H1 (cell line): ENCODE measurements around the gene FBLN2.

Source experiments
- BRCA1 ChIP-seq: IDR thresholded peaks from 2 replicates; pipeline ENCODE4 v1.6.1; 2012; ENCODE audit warnings: low read depth, low read length, improper control_type of control experiment
- FOSL1 ChIP-seq: IDR thresholded peaks from 2 replicates; pipeline ENCODE4 v1.6.1; 2011; ENCODE audit warnings: mild to moderate bottlenecking, low read depth, low read length, moderate library complexity; ENCODE audit not compliant: insufficient read depth
- POLR2A ChIP-seq, 2 experiments: IDR thresholded peaks; 1 replicate in 1 of 2; 2 replicates in 1 of 2; pipeline ENCODE4 v1.6.1; 2011; ENCODE audit warnings: low read depth in 2 of 2, low read length in 2 of 2, mild to moderate bottlenecking in 2 of 2; ENCODE audit errors: control extremely low read depth in 1 of 2
- POLR2AphosphoS5 ChIP-seq: IDR thresholded peaks from 2 replicates; pipeline ENCODE4 v1.6.1; 2011; ENCODE audit warnings: low read depth, low read length
- TEAD4 ChIP-seq: IDR thresholded peaks from 2 replicates; pipeline ENCODE4 v1.6.1; 2012; ENCODE audit warnings: low read depth, low read length, inconsistent platforms, mixed read lengths
- ZNF274 ChIP-seq: IDR thresholded peaks from 2 replicates; pipeline ENCODE4 v1.7.0; 2012; ENCODE audit warnings: low read length, borderline replicate concordance; ENCODE audit errors: extremely low read depth
- TF ChIP-seq, protein P1 (sequence below): IDR thresholded peaks from 2 replicates; pipeline ENCODE4 v1.6.1; 2011; ENCODE audit warnings: low read length, improper control_type of control experiment
- TF ChIP-seq, protein P2 (sequence below), 3 experiments: IDR thresholded peaks; 1 replicate in 2 of 3; 2 replicates in 1 of 3; pipeline versions ENCODE4 v1.5.1 to v1.6.1; 2011; ENCODE audit warnings: low read length in 3 of 3, mild to moderate bottlenecking in 3 of 3, inconsistent platforms in 2 of 3, low read depth in 1 of 3, moderate library complexity in 1 of 3; ENCODE audit not compliant: insufficient read depth in 1 of 3; ENCODE audit errors: control extremely low read depth in 1 of 3
- TF ChIP-seq, protein P3 (sequence below): IDR thresholded peaks from 2 replicates; pipeline ENCODE4 v1.6.1; 2012; ENCODE audit warnings: inconsistent platforms

DNA sequence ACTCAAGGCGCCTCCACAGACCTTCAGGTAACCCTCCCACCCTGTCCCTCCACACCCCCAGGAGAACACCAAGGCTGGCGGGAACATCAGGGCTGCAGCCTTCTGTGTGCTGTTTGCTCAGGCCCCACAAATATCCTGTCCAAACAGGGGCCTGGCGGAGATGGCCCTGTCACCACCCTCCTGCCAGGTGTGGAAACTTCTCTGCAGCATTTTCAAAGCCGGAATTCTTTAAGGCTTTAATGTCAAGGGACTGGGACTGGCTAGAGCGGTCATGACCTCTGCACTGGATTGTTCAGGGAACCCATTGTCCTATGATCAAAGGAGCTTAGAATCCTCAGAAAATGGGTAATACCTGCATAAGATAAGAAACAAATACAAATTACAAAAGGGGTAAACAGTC, 46.6 kb downstream of the FBLN2 start:
- TF ChIP-seq POLR2AphosphoS5 (no peak), TEAD4 (no peak), POLR2A (IDR thresholded peaks at IDR 0.05; ENCODE audit: control extremely low read depth in 1 of 2, low read depth in 2 of 2, low read length in 2 of 2) (no peak), FOSL1 (no peak), BRCA1 (no peak), ZNF274 (no peak)
- TF ChIP-seq, protein P1, sequence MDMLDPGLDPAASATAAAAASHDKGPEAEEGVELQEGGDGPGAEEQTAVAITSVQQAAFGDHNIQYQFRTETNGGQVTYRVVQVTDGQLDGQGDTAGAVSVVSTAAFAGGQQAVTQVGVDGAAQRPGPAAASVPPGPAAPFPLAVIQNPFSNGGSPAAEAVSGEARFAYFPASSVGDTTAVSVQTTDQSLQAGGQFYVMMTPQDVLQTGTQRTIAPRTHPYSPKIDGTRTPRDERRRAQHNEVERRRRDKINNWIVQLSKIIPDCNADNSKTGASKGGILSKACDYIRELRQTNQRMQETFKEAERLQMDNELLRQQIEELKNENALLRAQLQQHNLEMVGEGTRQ: no peak
- TF ChIP-seq, protein P2, sequence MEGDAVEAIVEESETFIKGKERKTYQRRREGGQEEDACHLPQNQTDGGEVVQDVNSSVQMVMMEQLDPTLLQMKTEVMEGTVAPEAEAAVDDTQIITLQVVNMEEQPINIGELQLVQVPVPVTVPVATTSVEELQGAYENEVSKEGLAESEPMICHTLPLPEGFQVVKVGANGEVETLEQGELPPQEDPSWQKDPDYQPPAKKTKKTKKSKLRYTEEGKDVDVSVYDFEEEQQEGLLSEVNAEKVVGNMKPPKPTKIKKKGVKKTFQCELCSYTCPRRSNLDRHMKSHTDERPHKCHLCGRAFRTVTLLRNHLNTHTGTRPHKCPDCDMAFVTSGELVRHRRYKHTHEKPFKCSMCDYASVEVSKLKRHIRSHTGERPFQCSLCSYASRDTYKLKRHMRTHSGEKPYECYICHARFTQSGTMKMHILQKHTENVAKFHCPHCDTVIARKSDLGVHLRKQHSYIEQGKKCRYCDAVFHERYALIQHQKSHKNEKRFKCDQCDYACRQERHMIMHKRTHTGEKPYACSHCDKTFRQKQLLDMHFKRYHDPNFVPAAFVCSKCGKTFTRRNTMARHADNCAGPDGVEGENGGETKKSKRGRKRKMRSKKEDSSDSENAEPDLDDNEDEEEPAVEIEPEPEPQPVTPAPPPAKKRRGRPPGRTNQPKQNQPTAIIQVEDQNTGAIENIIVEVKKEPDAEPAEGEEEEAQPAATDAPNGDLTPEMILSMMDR (IDR thresholded peaks at IDR 0.05; ENCODE audit: control extremely low read depth in 1 of 3, insufficient read depth in 1 of 3, low read depth in 1 of 3, low read length in 3 of 3): no peak
- TF ChIP-seq, protein P3, sequence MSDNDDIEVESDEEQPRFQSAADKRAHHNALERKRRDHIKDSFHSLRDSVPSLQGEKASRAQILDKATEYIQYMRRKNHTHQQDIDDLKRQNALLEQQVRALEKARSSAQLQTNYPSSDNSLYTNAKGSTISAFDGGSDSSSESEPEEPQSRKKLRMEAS: no peak
